GM19328 (cell line): ENCODE data around the gene GPX2.

Experiments
- ATAC-seq: cut with Tn5 transposase; IDR thresholded peaks from one replicate; pipeline ENCODE4 v1.9.1; 2021; ENCODE audit warnings: mild to moderate bottlenecking, moderate library complexity; ENCODE audit not compliant: unreplicated experiment

The GPX2 gene

GRCh38 chr14:64960762-64961276 lies 18.3 kb upstream of the GPX2 start:
- no peak for ATAC-seq

GRCh38 chr14:64958743-64959142 lies 16.2 kb upstream of the GPX2 start:
- ATAC-seq: no peak

- ATAC-seq: no peak
Measured at GRCh38 chr14:64958201-64958600, 15.7 kb upstream of the GPX2 start.

GRCh38 chr14:64956697-64957406 lies 14.3 kb upstream of the GPX2 start:
- ATAC-seq: no peak

- ATAC-seq: no peak
Measured at GRCh38 chr14:64955297-64955696, 12.8 kb upstream of the GPX2 start.

- ATAC-seq: no peak
Measured at GRCh38 chr14:64954491-64955240, 12.1 kb upstream of the GPX2 start.

- no peak for ATAC-seq
Measured at GRCh38 chr14:64953661-64954060, 11.1 kb upstream of the GPX2 start.

- no peak for ATAC-seq
Measured at GRCh38 chr14:64953310-64953654, 10.7 kb upstream of the GPX2 start.

GRCh38 chr14:64952598-64953309 lies 10.2 kb upstream of the GPX2 start:
- no peak for ATAC-seq

GRCh38 chr14:64951724-64952123 lies 9.2 kb upstream of the GPX2 start:
- no peak for ATAC-seq

- no peak for ATAC-seq
Measured at GRCh38 chr14:64951291-64951690, 8.7 kb upstream of the GPX2 start.

- ATAC-seq: no peak
Measured at GRCh38 chr14:64950889-64951288, 8.3 kb upstream of the GPX2 start.

GRCh38 chr14:64948612-64949210 lies 6.2 kb upstream of the GPX2 start:
- ATAC-seq: no peak

- no peak for ATAC-seq
Measured at GRCh38 chr14:64947710-64948611, 5.4 kb upstream of the GPX2 start.

GRCh38 chr14:64946310-64947045 lies 3.9 kb upstream of the GPX2 start:
- ATAC-seq: no peak

GRCh38 chr14:64945431-64946178 lies 3.1 kb upstream of the GPX2 start:
- no peak for ATAC-seq

- no peak for ATAC-seq
Measured at GRCh38 chr14:64944861-64945260, 2.3 kb upstream of the GPX2 start.

GRCh38 chr14:64944041-64944440 lies 1.5 kb upstream of the GPX2 start:
- no peak for ATAC-seq

- ATAC-seq: no peak
Measured at GRCh38 chr14:64943556-64943955, 1.0 kb upstream of the GPX2 start.
